Measurements from ENCODE around the gene MYO1E.

The MYO1E gene

GRCh38 chr15:59385171-59385570 lies 12.5 kb upstream of the MYO1E start:
- no peak for DNase-seq

GRCh38 chr15:59384507-59384906 lies 11.8 kb upstream of the MYO1E start:
- no peak for DNase-seq

- no peak for DNase-seq
Measured at GRCh38 chr15:59380902-59381610, 8.4 kb upstream of the MYO1E start.

GRCh38 chr15:59379531-59379930 lies 6.9 kb upstream of the MYO1E start:
- no peak for DNase-seq

- no peak for DNase-seq
Measured at GRCh38 chr15:59378855-59379254, 6.2 kb upstream of the MYO1E start.

GRCh38 chr15:59377924-59378323 lies 5.3 kb upstream of the MYO1E start:
- DNase-seq = no peak

- DNase-seq = no peak
Measured at GRCh38 chr15:59376733-59377132, 4.1 kb upstream of the MYO1E start.

GRCh38 chr15:59373215-59373614 lies 544 bp upstream of the MYO1E start:
- no peak for DNase-seq

- no peak for DNase-seq
Measured at GRCh38 chr15:59371458-59372351, 966 bp downstream of the MYO1E start.

GRCh38 chr15:59369597-59369996 lies 3.1 kb downstream of the MYO1E start:
- DNase-seq = no peak

- DNase-seq = no peak
Measured at GRCh38 chr15:59367022-59367451, 5.6 kb downstream of the MYO1E start.

GRCh38 chr15:59366333-59367021 lies 6.2 kb downstream of the MYO1E start:
- no peak for DNase-seq

- DNase-seq = no peak
Measured at GRCh38 chr15:59364248-59364647, 8.4 kb downstream of the MYO1E start.

- no peak for DNase-seq
Measured at GRCh38 chr15:59362331-59362730, 10.3 kb downstream of the MYO1E start.

- no peak for DNase-seq
Measured at GRCh38 chr15:59360896-59361295, 11.8 kb downstream of the MYO1E start.

- DNase-seq = no peak
Measured at GRCh38 chr15:59360305-59360704, 12.4 kb downstream of the MYO1E start.

- no peak for DNase-seq
Measured at GRCh38 chr15:59355730-59356129, 16.9 kb downstream of the MYO1E start.

GRCh38 chr15:59354417-59355031 lies 18.1 kb downstream of the MYO1E start:
- DNase-seq = no peak

GRCh38 chr15:59353994-59354416 lies 18.7 kb downstream of the MYO1E start:
- DNase-seq = no peak

- DNase-seq = no peak
Measured at GRCh38 chr15:59352683-59353082, 20.0 kb downstream of the MYO1E start.

GRCh38 chr15:59352189-59352588 lies 20.5 kb downstream of the MYO1E start:
- DNase-seq = no peak

- no peak for DNase-seq
Measured at GRCh38 chr15:59350421-59350732, 22.3 kb downstream of the MYO1E start.

Data from activated CD4-positive, alpha-beta T cell treated with anti-CD3 and anti-CD28 coated beads, Interleukin-2, amount 50 U/mL, for 4 hours (primary cell).